Fibroblast of the aortic adventitia (primary cell): ENCODE results near the gene SLC25A39. TPM values are rescaled to one million over a fixed set of nuclear protein-coding genes. Genes with fewer than 3 reads are reported as not detected.

Source experiments
- DNase-seq: peaks from one replicate; pipeline ENCODE4 v3.0.0-alpha.2; 2010; ENCODE audit warnings: low read depth
- H3K4me3 ChIP-seq: 2 replicates; pipeline ENCODE4 v1.5.1; 2011; ENCODE audit warnings: low read depth, mild to moderate bottlenecking, control low read depth, low read length, moderate library complexity
- CTCF ChIP-seq: IDR thresholded peaks from 2 replicates; pipeline ENCODE4 v1.5.1; 2011; ENCODE audit warnings: mild to moderate bottlenecking, low read length, control low read depth, inconsistent platforms; ENCODE audit not compliant: insufficient read depth
- total RNA-seq: library from RNA; depleted of rRNA; stranded (reverse); fragments of >200 nt; gene quantifications from 2 replicates; pipeline ENCODE4 v1.2.3, GENCODE V29; 2012; ENCODE audit warnings: low replicate concordance

SLC25A39 gene
- total RNA-seq, 1 donor: 61.5 TPM

GRCh38 chr17:44281570-44281969, 43.1 kb downstream of the SLC25A39 start:
- no peak overlapping the region for H3K4me3 ChIP-seq
- DNase-seq: no peak
- no peak for TF ChIP-seq CTCF

- TF ChIP-seq CTCF: no peak
Measured at GRCh38 chr17:44280392-44280937, 44.2 kb downstream of the SLC25A39 start.

GRCh38 chr17:44279666-44280391, 44.8 kb downstream of the SLC25A39 start:
- DNase-seq: peak; percentile 79
- no peak overlapping the region for H3K4me3 ChIP-seq
- TF ChIP-seq CTCF: no peak

More at GRCh38 chr17:44280392-44280937, 44.2 kb downstream of the SLC25A39 start:
- H3K4me3 ChIP-seq: no peak overlapping the region
- DNase-seq: no peak

- H3K4me3 ChIP-seq: no peak overlapping the region
- TF ChIP-seq CTCF: no peak
- no peak for DNase-seq
Measured at GRCh38 chr17:44279346-44279665, 45.3 kb downstream of the SLC25A39 start.

- DNase-seq: peak; percentile 25
- TF ChIP-seq CTCF: no peak
- no peak overlapping the region for H3K4me3 ChIP-seq
Measured at GRCh38 chr17:44277976-44278375, 46.6 kb downstream of the SLC25A39 start.

- DNase-seq: no peak
- no peak overlapping the region for H3K4me3 ChIP-seq
- TF ChIP-seq CTCF: no peak
Measured at GRCh38 chr17:44273607-44274006, 51.0 kb downstream of the SLC25A39 start.
